DOHH2 (cell line): ENCODE results near the gene AXIN2.

ENCODE experiments used
- CTCF ChIP-seq: fragments of 200-600 bp; sonication (generic); IDR thresholded peaks from one replicate; pipeline ENCODE4 v1.5.1; 2014; ENCODE audit warnings: antibody characterized with exemption, mild to moderate bottlenecking, low read depth, low read length; ENCODE audit not compliant: poor library complexity, severe bottlenecking
- EZH2phosphoT487 ChIP-seq: fragments of 200-600 bp; sonication (generic); IDR thresholded peaks from 2 replicates; pipeline ENCODE4 v1.6.1; 2017; ENCODE audit warnings: borderline replicate concordance, mild to moderate bottlenecking, antibody characterized with exemption, low read length, moderate library complexity, mixed read lengths

DNA sequence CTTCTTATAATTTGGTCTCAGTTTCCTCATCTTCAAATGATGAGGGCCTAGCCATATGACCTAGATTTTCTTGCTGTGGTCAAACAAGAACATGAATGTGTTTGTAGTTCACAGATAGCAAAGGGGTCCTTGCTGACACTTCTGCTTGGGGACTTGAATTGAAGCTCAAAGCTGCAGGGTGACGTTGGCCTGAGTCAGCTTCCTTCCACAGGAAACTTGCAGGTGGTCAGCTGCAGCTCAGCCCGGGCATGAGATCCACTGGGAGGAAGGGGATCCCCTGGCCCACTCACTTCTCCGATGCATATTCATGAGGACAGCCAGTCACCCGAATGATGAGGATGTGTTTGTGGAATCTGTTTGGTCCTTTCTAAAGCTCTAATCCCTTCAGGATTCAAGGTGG is 42.6 kb upstream of the AXIN2 start:
- TF ChIP-seq CTCF (no peak), EZH2phosphoT487 (no peak)
